Gastrocnemius medialis (tissue), 4 donors: ENCODE measurements around the gene CPM.

ENCODE experiments used
- CTCF ChIP-seq, 5 experiments: fragments of 450-650 bp in 3 of 5; fragments of 200-600 bp in 2 of 5; sonication (generic) in 2 of 5; IDR thresholded peaks in 4 of 5; conservative IDR thresholded peaks in 1 of 5; 1 replicate in 4 of 5; 2 replicates in 1 of 5; pipeline ENCODE4 v1.5.1; 2016 to 2019; ENCODE audit warnings: antibody characterized with exemption in 5 of 5, mild to moderate bottlenecking in 3 of 5, moderate library complexity in 3 of 5
- POLR2A ChIP-seq, 2 donors: fragments of 450-650 bp; IDR thresholded peaks; one replicate each; pipeline ENCODE4 v1.6.1; 2017; ENCODE audit warnings: antibody characterized with exemption in 2 of 2, mild to moderate bottlenecking in 2 of 2, moderate library complexity in 2 of 2

- no peak for TF ChIP-seq CTCF (IDR thresholded peaks at IDR 0.05 in 4 of 5, conservative IDR thresholded peaks at IDR 0.05 in 1 of 5)
- TF ChIP-seq POLR2A (IDR thresholded peaks at IDR 0.05), result no peak
Measured at GRCh38 chr12:68861890-68862289, 71.1 kb downstream of the CPM start.
